HepG2 (cell line): ENCODE results near the gene BCL2L2. TPM values are rescaled to one million over a fixed set of nuclear protein-coding genes. Genes with fewer than 3 reads are reported as not detected.

Source experiments
- BATF2 ChIP-seq: sonication (generic); formaldehyde crosslinking; IDR thresholded peaks from 2 replicates; pipeline ENCODE4 v1.8.0; 2022; ENCODE audit warnings: mild to moderate bottlenecking, missing genetic modification reagents, moderate library complexity
- BHLHE40 ChIP-seq: IDR thresholded peaks from 2 replicates; pipeline ENCODE4 v1.6.1; 2011; ENCODE audit warnings: low read length, improper control_type of control experiment
- CEBPB ChIP-seq: IDR thresholded peaks from 2 replicates; pipeline ENCODE4 v1.6.1; 2011; ENCODE audit warnings: low read depth, low read length, improper control_type of control experiment, borderline replicate concordance
- FOXC1 ChIP-seq: sonication (generic); formaldehyde crosslinking; IDR thresholded peaks from 2 replicates; pipeline ENCODE4 v1.8.0; 2022; ENCODE audit warnings: mild to moderate bottlenecking, missing genetic modification reagents, borderline replicate concordance
- HBP1 ChIP-seq: IDR thresholded peaks from 2 replicates; pipeline ENCODE4 v1.6.1; 2016; ENCODE audit warnings: low read depth, control low read depth
- MAX ChIP-seq: IDR thresholded peaks from 2 replicates; pipeline ENCODE4 v1.6.1; 2012; ENCODE audit warnings: inconsistent platforms
- MTA1 ChIP-seq: sonication (generic); formaldehyde crosslinking; IDR thresholded peaks from 2 replicates; pipeline ENCODE4 v1.4.0; 2020; ENCODE audit warnings: missing genetic modification reagents, mild to moderate bottlenecking, borderline replicate concordance
- NFRKB ChIP-seq: fragments of 450-650 bp; IDR thresholded peaks from 2 replicates; pipeline ENCODE4 v1.6.1; 2017
- PAX8 ChIP-seq: sonication (generic); formaldehyde crosslinking; IDR thresholded peaks from 2 replicates; pipeline ENCODE4 v1.8.0; 2022; ENCODE audit warnings: mild to moderate bottlenecking, missing genetic modification reagents, borderline replicate concordance
- POLR2AphosphoS2 ChIP-seq: IDR thresholded peaks from 2 replicates; pipeline ENCODE4 v1.6.1; 2011; ENCODE audit warnings: low read depth, low read length, improper control_type of control experiment
- RFXAP ChIP-seq: sonication (generic); formaldehyde crosslinking; IDR thresholded peaks from 2 replicates; pipeline ENCODE4 v1.4.0; 2020; ENCODE audit warnings: missing genetic modification reagents, borderline replicate concordance
- SNAI1 ChIP-seq: sonication (generic); formaldehyde crosslinking; IDR thresholded peaks from 2 replicates; pipeline ENCODE4 v1.5.0; 2020; ENCODE audit warnings: mild to moderate bottlenecking, missing genetic modification reagents, borderline replicate concordance
- SRF ChIP-seq: IDR thresholded peaks from 2 replicates; pipeline ENCODE4 v1.6.1; 2011; ENCODE audit warnings: mild to moderate bottlenecking, low read depth, low read length, moderate library complexity
- STAT5B ChIP-seq: sonication (generic); formaldehyde crosslinking; IDR thresholded peaks from 2 replicates; pipeline ENCODE4 v1.4.0; 2020; ENCODE audit warnings: missing genetic modification reagents
- TEAD2 ChIP-seq: sonication (generic); formaldehyde crosslinking; IDR thresholded peaks from 2 replicates; pipeline ENCODE4 v1.9.0; 2021; ENCODE audit warnings: missing genetic modification reagents
- TFDP1 ChIP-seq: IDR thresholded peaks from 2 replicates; pipeline ENCODE4 v1.6.1; 2016; ENCODE audit warnings: missing compliant biosample characterization, missing genetic modification reagents, borderline replicate concordance
- ZFP41 ChIP-seq: sonication (generic); formaldehyde crosslinking; IDR thresholded peaks from 2 replicates; pipeline ENCODE4 v1.4.0; 2020; ENCODE audit warnings: mild to moderate bottlenecking, missing genetic modification reagents, borderline replicate concordance
- ZNF282 ChIP-seq: fragments of 450-650 bp; IDR thresholded peaks from 2 replicates; pipeline ENCODE4 v1.6.1; 2018; ENCODE audit not compliant: partially characterized antibody
- ZNF331 ChIP-seq: sonication (generic); formaldehyde crosslinking; IDR thresholded peaks from 2 replicates; pipeline ENCODE4 v1.4.0; 2020; ENCODE audit warnings: missing genetic modification reagents
- ZNF503 ChIP-seq: sonication (generic); formaldehyde crosslinking; IDR thresholded peaks from 2 replicates; pipeline ENCODE4 v1.4.0; 2020; ENCODE audit warnings: missing genetic modification reagents
- ZNF616 ChIP-seq: sonication (generic); formaldehyde crosslinking; IDR thresholded peaks from 2 replicates; pipeline ENCODE4 v1.5.0; 2020; ENCODE audit warnings: low read depth, mild to moderate bottlenecking, missing genetic modification reagents
- ZNF639 ChIP-seq: conservative IDR thresholded peaks from 2 replicates; pipeline ENCODE4 v1.6.1; 2018; ENCODE audit warnings: missing genetic modification reagents
- ZNF737 ChIP-seq: sonication (generic); formaldehyde crosslinking; IDR thresholded peaks from 2 replicates; pipeline ENCODE4 v1.5.0; 2020; ENCODE audit warnings: missing genetic modification reagents, mild to moderate bottlenecking, borderline replicate concordance
- polyA plus RNA-seq, 8 experiments: library from polyadenylated mRNA; depleted of rRNA in 3 of 8; stranded (reverse) in 7 of 8; unstranded in 1 of 8; fragments of >200 nt; fragmentation: Illumina TruSeq in 4 of 8; extraction: Trizol in 4 of 8; gene quantifications; 2 replicates each; pipeline versions ENCODE4 v1.2.1 to v1.2.3, GENCODE V29; 2011 to 2016; ENCODE audit warnings: low read depth in 4 of 8, missing spikeins in 1 of 8, mixed read lengths in 1 of 8; ENCODE audit not compliant: insufficient read depth in 1 of 8
- total RNA-seq, 5 experiments: library from RNA; depleted of rRNA; stranded (reverse); fragments of >200 nt; fragmentation: Illumina TruSeq; extraction: Trizol; gene quantifications; 2 replicates each; pipeline ENCODE4 v1.2.3, GENCODE V29; 2016; ENCODE audit warnings: low read depth in 1 of 5

Gene BCL2L2
- total and polyA plus RNA-seq, 2 of the 13 experiments (the other 11 are each of a cell fraction or from before 2014, with no cell fraction given): 28.1 to 49.8 TPM

- 0 out of 2 replicates have a peak, but pooled peaks have one; percentile 25 for TF ChIP-seq SNAI1
- no peak for TF ChIP-seq TEAD2
- peak; percentile 52 for TF ChIP-seq SRF
- peak; percentile 78 for TF ChIP-seq BHLHE40
- TF ChIP-seq RFXAP: peak; percentile 98
- peak; percentile 69; the same call in 1 of the 2 replicates for TF ChIP-seq ZNF616 (CRISPR knock-in tag)
- peak; percentile 18; the same call in 1 of the 2 replicates for TF ChIP-seq PAX8 (CRISPR knock-in tag)
- TF ChIP-seq STAT5B: no peak
- peak; percentile 97 for TF ChIP-seq NFRKB
- TF ChIP-seq CEBPB: peak; percentile 88
- peak; percentile 96 for TF ChIP-seq ZNF639
- TF ChIP-seq TFDP1: peak; percentile 95
- peak; percentile 95 for TF ChIP-seq ZFP41 (CRISPR knock-in tag)
- no peak for TF ChIP-seq ZNF737 (CRISPR knock-in tag)
- peak; percentile 87; the same call in 1 of the 2 replicates for TF ChIP-seq POLR2AphosphoS2
- TF ChIP-seq MAX: no peak
- TF ChIP-seq FOXC1 (CRISPR knock-in tag): peak; percentile 35; the same call in 1 of the 2 replicates
- TF ChIP-seq MTA1 (CRISPR knock-in tag): no peak
- TF ChIP-seq ZNF503 (CRISPR knock-in tag): peak; percentile 93
- TF ChIP-seq BATF2 (CRISPR knock-in tag): peak; percentile 91; the same call in 1 of the 2 replicates
- 0 out of 2 replicates have a peak, but pooled peaks have one; percentile 38 for TF ChIP-seq HBP1
- peak; percentile 90 for TF ChIP-seq ZNF331
- TF ChIP-seq ZNF282: no peak
Measured at GRCh38 chr14:23320584-23321571, 14.2 kb downstream of the BCL2L2 start, which contains the start of gene PABPN1 (continued).
